Activated T-cell treated with anti-CD3 and anti-CD28 coated beads for 24 hours (primary cell): ENCODE measurements around the gene FAM13B.
"Not testable (repeated sequence)": the region's sequence is repeated elsewhere in the genome, so short reads cannot be mapped to it uniquely, and the experiment has no call there.

ENCODE experiments used
- DNase-seq: peaks from one replicate; pipeline ENCODE4 v3.0.0-alpha.2; 2020; ENCODE audit warnings: low read depth

FAM13B gene

GRCh38 chr5:138033907-138034306 lies 1.0 kb upstream of the FAM13B start:
- DNase-seq: no peak

- DNase-seq: no peak
Measured at GRCh38 chr5:138033386-138033808, 518 bp upstream of the FAM13B start.

- DNase-seq: no peak
Measured at GRCh38 chr5:138032028-138032571, 779 bp downstream of the FAM13B start.

- DNase-seq: no peak
Measured at GRCh38 chr5:138029944-138030343, 2.9 kb downstream of the FAM13B start.

GRCh38 chr5:138029501-138029900 lies 3.4 kb downstream of the FAM13B start:
- no peak for DNase-seq

- DNase-seq: no peak
Measured at GRCh38 chr5:138028971-138029365, 3.9 kb downstream of the FAM13B start.

- DNase-seq: not testable (repeated sequence)
Measured at GRCh38 chr5:138028262-138028970, 4.5 kb downstream of the FAM13B start.

GRCh38 chr5:138026793-138027192 lies 6.1 kb downstream of the FAM13B start:
- not testable (repeated sequence) for DNase-seq

- no peak for DNase-seq
Measured at GRCh38 chr5:138025285-138025684, 7.6 kb downstream of the FAM13B start.

GRCh38 chr5:138024117-138024516 lies 8.8 kb downstream of the FAM13B start:
- DNase-seq: no peak

GRCh38 chr5:138022912-138023311 lies 10.0 kb downstream of the FAM13B start:
- no peak for DNase-seq

GRCh38 chr5:138021771-138022170 lies 11.1 kb downstream of the FAM13B start:
- no peak for DNase-seq

- DNase-seq: no peak
Measured at GRCh38 chr5:138018849-138019248, 14.0 kb downstream of the FAM13B start.

GRCh38 chr5:138015916-138016315 lies 17.0 kb downstream of the FAM13B start:
- DNase-seq: no peak

- DNase-seq: no peak
Measured at GRCh38 chr5:138011991-138012390, 20.9 kb downstream of the FAM13B start.

- DNase-seq: no peak
Measured at GRCh38 chr5:138000102-138000723, 32.7 kb downstream of the FAM13B start.

- DNase-seq: peak; percentile 16
Measured at GRCh38 chr5:137997726-137998213, 35.1 kb downstream of the FAM13B start.

- no peak for DNase-seq
Measured at GRCh38 chr5:137995749-137996128, 37.1 kb downstream of the FAM13B start.

- DNase-seq: no peak
Measured at GRCh38 chr5:137995077-137995748, 37.7 kb downstream of the FAM13B start.

- no peak for DNase-seq
Measured at GRCh38 chr5:137994556-137994955, 38.3 kb downstream of the FAM13B start.

GRCh38 chr5:137989419-137989818 lies 43.5 kb downstream of the FAM13B start:
- no peak for DNase-seq

- no peak for DNase-seq
Measured at GRCh38 chr5:137975208-137975607, 57.7 kb downstream of the FAM13B start.

GRCh38 chr5:137970384-137970783 lies 62.5 kb downstream of the FAM13B start:
- not testable (repeated sequence) for DNase-seq
